K562 treated with DMSO at 1 percent for 24 hours (cell line): Measurements from ENCODE around the gene NSRP1. TPM values are rescaled to one million over a fixed set of nuclear protein-coding genes. Genes with fewer than 3 reads are reported as not detected.

Experiments
- total RNA-seq: library from RNA; unstranded; fragments of 300-600 nt; gene quantifications from 2 replicates; pipeline ENCODE4 v1.2.3, GENCODE V29; 2022; ENCODE audit warnings: low read depth; ENCODE audit not compliant: insufficient read depth

Gene NSRP1
- total RNA-seq, result 16.4 and 24.2 TPM in 2 replicates

DNA sequence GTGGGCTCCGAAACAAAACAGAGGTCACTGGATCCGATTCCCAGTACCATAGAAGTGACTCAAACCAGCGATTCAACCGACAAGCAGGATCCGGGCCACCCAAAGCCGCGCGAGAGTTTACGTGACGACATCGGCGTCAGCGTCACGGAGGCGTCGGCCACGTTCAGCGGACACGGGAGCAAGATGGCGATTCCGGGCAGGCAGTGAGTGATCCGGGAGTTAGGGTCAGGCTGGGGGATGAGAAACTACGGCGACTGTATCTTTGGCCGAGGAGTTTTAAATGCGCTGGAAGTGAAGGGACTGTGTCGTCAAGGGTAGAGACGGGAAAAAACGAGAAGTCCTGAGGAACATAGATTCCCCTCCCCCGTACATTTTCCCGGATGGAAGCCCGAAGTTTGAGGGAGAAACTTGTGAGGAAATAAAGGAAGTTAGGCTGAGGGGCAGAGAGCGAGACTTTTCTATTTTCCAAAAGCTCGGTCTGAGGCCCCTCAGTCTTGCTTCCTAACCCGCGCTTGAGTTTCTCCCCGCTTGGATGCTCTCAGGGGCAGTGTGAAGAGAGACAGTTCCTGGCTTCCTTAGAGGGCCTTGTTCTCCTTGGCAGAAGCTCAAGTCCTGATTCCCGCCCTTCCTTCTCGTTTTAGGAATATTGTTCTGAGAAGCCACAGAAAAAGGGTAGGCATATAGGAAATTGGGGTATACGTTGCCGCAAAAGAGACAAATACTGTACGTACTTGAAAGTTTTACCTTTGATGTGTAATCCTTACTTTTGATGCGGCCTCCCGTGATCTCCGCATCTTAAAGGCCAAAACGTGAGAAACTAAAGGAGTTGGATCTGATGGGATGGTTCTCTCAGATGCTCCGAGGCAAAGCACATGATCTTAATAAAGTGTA, at the start of gene NSRP1:
TSS of gene NSRP1 (plus strand) at position 156 of the 891 bp plus-strand sequence. CDS start at position 184, 28 bp downstream.

GRCh38 chr17:30235386-30236296, 119.0 kb downstream of the NSRP1 start, which contains the start of gene SLC6A4:
Gene SLC6A4, minus strand, starts transcription at chr17:30235697. Its CDS starts 13,739 bp downstream, at chr17:30221958.

Other genes with a start within 250 kb of the NSRP1 start
- 8.6 and 15.3 TPM in 2 replicates for gene SSH2, start 186.6 kb upstream of the NSRP1 start, total RNA-seq
- 0.16 TPM in 1 of 2 replicates, not detected in the other for gene EFCAB5, start 175.2 kb upstream of the NSRP1 start, total RNA-seq
- gene SLC6A4, start 118.9 kb downstream of the NSRP1 start, total RNA-seq, result 0.46 TPM in 1 of 2 replicates, not detected in the other
- 58.4 and 61.0 TPM in 2 replicates for gene BLMH, start 175.1 kb downstream of the NSRP1 start, total RNA-seq
- gene TMIGD1, start 217.2 kb downstream of the NSRP1 start, total RNA-seq, result not detected in 2 replicates